Measurements from ENCODE around the gene IER2.

IER2 gene, protein sequence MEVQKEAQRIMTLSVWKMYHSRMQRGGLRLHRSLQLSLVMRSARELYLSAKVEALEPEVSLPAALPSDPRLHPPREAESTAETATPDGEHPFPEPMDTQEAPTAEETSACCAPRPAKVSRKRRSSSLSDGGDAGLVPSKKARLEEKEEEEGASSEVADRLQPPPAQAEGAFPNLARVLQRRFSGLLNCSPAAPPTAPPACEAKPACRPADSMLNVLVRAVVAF

GRCh38 chr19:13150187-13150930 is at the start of gene IER2, which contains the start of gene STX10:
Gene IER2, plus strand, starts transcription at chr19:13150411. Its CDS starts 2,776 bp downstream, at chr19:13153187.
Gene STX10, minus strand, starts transcription at chr19:13150375. Its CDS starts 202 bp downstream, at chr19:13150173.
- peak; percentile 94 for DNase-seq (ENCODE audit: low read depth)

DNA sequence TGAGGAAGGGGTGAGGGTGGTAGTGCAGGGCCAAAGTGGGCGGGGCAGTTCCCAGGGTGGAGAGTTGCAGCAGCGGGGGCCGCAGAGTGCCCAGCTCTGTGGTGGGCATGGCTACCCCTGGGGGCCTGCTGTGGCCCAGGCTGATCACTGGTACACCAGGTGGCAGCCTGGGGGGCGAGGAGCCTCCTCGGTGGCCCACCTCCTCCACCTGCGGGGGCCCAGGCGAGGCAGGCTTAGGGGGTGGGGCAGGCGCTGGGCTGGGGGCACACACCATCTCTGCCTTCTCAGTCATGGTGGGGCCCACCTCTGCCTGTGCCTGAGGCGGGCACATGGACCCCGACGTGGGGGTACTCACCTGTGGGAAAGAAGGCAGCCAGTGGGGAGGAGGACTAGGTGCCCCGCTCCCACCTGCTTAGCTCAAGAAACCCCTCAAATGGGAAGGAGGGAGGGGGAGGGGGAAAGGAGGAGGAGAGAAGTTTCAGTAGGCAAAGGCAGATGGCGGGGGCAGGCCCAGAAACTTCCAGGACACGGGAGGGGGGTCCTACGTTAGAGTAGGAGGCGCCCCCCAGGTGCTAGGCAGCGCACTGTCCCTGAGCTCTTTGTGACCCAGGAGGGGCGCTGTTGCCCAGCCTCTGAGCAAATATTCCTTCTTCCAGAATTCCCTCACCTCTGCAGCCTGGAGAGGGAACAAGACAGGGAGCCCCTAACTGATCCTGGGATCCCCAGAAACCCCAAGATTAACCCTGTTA is 49.2 kb upstream of the IER2 start:
- no peak for DNase-seq (ENCODE audit: low read depth)

GRCh38 chr19:13101590-13102415 is 48.4 kb upstream of the IER2 start:
- DNase-seq (ENCODE audit: low read depth) = no peak

GRCh38 chr19:13102416-13102665 is 47.9 kb upstream of the IER2 start:
- DNase-seq (ENCODE audit: low read depth) = no peak

DNA sequence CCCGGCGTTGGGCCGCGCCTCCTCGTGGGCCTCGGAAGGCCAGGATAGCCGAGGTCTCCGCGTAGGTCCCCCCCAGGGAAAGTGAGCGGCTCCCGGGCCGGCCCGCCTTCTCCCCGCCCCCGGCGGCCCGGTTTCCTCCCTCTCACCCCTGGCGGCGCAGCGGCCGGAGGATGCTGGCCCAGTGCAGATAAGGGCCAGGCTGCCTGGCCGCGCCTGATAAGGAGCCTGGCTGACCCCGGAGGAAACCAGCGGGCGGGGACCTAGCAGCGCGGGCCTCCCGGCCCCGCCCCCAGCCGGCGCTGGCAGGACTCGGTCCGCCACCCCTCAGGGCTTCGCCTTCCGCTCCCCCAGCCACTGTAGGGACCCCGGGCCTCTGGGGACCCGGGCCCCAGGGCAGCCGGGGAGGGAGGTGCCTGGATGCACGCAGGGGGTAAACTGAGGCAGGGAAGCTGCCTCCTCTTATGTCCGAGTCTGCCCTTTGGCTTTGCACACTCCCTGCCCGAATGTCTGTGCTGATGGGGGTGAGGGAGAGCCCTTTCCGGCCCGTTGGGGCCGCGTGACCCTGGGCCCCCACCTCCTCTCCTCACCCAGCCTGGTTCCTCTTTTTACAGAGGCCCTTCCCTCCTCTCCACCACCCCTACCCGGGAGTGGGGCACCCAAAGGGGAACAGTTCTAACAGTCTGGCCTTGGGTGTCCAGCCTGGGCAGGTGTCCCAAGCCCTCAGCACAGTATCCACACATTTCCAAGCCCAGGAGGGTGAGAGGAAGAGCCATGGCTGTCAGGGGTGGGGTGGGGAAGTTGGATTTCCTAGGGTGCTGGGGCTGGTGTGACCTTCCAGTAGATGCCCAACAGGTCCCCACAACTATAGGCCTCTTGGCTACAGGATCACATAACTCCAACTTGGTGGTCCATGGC is 47.3 kb upstream of the IER2 start, which contains the start of gene LYL1:
LYL1 (minus strand) TSS at position 193 of the 915 bp plus-strand sequence. CDS start 1,687 bp downstream, outside the sequence.
- DNase-seq (ENCODE audit: low read depth) = no peak

DNA sequence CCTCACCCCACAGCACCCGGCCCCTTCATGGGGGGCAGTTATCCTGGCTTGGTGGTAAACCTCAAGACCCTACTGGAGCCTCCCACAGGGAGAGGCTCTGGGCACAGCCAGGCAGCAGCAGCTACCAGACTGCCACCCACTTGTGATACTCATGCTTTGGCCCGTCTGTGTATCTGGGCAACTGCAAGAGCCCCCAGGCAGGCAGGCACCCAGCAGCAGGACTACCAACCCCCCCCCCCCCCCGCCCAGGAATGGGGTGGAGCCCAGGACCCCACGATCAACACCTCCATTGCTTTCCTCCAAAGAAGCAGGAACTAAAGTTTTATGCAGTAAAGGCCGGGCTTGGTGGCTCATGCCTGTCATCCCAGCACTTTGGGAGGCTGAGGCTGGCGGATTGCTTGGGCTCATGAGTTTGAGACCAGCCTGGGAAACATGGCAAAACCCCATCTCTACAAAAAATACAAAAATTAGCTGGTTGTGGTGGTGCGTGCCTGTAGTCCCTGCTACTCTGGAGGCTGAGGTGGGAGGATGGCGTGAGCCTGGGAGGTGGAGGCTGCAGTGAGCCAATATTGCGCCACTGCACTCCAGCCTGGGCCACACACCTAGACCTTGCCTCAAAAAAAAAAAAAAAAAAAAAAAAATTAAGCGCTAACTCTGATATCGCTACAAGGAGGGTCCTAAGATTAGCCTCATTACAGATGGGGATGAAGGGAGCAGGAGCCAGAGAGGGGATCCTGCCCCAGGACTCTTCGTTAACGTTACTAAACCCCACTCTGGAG is 46.4 kb upstream of the IER2 start:
- DNase-seq (ENCODE audit: low read depth) = no peak

DNA sequence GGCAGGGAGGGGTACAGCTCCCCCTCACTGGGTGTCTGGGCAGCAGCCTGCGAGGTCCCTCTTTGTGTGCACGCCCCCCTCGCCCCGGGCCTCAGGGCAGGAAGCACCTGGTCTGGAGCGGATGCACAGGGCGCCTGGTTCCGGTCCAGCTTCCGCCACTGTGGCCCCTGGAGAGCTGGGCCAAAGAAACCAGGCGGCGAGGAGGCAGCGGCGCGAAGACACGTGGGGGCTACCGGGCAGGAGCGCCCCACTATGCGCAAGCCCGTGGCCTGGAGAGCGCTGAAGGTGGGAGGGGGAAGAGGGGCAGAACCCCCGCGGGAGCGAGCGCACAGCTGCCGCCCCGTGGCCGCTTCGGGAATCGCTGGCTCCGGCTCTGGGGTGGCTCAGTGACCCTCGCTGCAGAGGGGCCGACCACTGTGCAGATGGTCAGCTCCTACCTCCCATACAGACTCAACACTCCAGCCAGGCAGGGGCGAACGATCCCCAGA is 45.8 kb upstream of the IER2 start:
- DNase-seq (ENCODE audit: low read depth) = no peak

DNA sequence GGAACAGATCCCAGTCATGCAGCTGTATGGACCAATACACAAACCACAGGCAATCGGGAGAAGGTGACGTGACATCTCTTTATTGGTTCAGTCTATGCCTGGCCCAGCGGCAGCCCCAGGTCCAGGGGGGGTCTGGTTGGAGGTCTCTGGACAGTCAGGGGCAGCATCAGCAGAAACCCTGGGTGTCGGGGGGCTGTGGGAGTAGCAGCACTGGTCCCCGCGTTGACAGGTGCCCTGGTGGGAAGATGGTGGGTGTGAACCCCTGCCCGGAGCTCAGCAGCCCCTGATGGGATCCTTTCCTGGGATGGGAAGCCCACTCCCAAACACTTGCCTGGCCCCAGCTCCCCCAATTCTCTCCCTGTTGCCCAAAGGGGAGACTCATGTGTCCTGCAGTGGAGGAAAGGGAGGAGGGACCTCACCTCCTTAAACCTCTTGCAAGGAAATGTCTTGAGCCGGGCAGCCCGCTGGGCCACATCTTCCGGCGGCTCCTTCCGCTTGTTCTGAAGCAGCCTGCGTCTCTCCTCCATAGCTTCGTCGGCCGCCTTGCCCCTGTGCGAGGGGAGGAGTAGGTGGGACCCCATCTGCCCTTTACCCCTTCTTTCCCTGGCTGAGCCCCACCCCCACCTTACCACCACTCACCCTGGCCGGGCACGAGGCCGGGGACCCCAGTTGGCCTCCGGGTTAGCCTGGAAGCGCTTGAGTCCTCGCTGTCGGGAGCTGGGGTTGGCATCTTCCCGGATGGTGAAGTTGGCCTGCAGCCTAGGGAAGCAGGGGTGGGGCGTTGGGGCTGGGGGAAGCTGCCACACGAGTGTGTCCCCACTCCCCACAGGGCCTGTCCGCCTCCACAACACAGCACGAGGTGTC is 45.1 kb upstream of the IER2 start:
- DNase-seq (ENCODE audit: low read depth) = no peak

DNA sequence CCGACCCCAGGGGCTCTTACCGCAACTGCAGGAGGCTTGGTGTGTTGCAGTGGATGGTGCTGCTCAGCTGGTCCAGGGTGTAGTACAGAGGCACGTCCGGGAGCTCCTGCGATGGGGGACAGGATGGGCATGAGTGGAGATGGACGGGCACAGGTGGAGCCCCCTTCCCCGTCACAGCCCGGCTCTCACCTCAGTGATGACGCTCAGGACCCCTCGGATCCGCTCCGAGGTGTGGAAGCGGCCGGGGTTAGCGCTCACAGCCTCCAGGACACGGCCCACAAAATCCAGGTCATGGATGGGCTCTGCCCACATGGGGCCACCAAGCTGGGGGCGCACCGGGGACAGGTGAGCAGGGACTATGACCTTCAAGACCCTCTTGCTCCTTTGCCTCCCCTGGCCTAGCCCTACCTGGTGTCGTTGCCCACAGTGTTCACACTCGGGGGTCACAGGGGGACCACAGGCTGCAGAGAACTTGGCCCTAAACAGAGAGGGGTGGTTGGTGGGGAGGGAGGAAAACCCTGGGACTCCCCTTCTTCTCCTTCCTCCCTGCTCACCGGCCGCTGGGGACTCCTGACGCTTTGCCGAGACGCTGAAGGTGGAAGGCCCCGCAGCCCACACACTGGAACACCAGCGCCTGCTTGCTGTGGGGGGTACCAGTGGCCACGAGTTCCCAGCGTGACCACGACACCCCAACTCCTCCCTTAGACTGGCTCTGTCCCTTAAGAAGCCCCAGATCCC is 40.7 kb upstream of the IER2 start:
- no peak for DNase-seq (ENCODE audit: low read depth)

DNA sequence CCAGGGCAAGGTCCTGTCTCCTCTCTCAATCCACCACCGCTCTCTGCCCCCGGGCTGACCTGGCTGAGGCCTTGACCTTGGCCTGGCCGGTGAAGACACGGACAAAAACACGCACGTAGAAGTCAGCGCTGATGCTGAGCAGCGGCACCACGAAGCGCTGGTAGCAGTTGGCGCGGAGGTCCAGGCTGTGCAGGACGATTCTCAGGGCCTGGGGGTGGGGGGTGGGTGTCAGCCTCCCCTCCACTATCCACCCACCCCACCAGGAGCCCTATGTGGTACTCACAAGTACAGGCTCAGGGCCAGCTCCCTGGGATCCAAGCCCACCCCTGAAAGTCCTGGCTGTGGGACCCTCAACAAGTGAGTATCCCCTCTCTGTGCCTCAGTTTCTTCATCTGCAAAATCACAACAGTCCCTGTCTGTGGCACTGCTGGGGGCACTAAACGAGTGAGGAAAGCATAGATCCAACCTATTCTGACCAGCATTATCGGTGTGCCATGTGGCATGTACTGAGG is 40.1 kb upstream of the IER2 start:
- no peak for DNase-seq (ENCODE audit: low read depth)

- DNase-seq (ENCODE audit: low read depth) = no peak
These were observed 37.7 kb upstream of the IER2 start for GRCh38 chr19:13112555-13112954.

DNA sequence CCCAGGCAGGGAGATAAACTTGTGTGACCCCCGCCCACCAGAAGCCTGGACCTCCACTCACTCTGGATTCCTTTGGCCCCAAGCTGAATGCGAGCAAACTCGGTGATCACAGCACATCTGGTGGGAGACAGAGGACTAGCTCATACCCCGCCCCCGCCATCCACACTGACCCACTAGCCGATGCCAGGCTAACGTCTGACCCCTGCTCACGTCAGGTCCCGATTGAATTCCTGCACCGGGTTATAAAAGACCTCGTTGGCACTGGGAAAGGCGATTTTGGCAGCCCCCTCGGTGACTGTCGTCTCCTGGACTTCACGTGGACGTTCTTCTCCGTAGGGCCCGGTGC is 34.3 kb upstream of the IER2 start:
- no peak for DNase-seq (ENCODE audit: low read depth)

DNA sequence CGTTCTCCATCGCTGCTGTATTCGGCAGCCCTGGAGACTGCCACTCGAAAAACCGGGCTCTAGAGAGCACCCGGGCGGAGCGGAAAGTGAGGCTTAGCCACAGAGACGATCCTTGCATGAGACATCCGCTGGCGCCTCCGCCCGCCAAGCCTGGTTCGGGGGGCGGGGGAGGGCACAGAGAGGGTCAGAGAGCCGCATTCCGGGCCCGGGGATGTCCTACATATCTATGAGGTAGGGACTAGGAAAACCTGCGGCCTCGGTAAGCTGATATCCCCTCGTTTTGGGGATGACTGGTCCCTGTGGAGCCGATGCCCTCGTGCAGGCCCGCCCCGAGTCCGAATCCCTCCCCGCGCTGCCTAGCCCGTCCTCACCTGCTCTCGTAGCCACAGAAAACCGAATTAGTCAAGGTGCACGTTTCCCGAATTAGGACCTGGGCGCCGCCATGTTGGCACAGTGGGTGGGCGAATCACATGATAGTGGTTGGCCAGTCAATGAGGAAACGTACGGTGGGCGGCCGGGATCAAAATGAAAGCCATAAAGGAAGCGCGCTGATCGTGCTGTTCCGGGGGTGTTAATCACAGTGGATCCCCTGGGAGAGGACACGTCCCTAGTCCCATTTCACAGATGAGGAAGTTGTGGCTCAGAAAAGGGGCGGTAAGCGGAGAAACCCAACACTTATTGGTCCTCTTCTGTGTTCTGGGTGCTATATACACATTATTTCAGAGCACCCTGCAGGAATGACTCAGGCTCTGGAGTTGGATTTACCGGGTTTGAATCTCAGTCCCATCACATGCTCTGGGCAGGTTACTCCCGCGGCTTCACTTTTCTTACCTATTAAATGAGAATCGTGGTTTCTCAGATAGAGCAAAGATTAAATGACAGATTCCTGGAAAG is 33.7 kb upstream of the IER2 start, which contains the start of gene TRMT1:
TRMT1 (minus strand) TSS at position 459 of the 894 bp plus-strand sequence; CDS start at position 118, 341 bp downstream.
- peak; percentile 80 for DNase-seq (ENCODE audit: low read depth)

DNA sequence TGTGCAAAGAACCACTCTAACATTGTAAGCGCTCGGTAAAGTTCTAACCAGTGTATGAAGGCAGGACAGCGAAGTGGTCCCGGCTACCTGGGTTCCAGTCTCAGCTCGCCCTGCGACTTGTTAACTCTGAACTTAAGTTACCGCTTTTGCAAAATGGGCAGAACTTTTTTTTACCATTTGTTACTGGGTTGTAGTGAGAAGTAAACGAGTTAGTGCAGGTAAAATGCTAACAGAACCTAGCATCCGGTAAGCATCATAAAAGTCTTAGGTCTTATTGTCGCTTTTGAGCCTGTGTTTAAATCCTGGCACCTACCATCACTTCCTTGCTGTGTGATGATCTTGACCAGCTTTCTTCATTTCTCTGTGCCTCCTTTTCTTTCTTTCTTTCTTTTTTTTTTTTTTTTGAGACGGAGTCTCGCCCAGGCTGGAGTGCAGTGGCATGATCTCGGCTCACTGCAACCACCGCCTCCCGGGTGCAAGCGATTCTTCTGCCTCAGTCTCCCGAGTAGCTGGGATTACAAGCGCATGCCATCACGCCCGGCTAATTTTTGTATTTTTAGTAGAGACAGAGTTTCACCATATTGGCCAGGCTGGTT is 32.9 kb upstream of the IER2 start:
- no peak for DNase-seq (ENCODE audit: low read depth)

DNA sequence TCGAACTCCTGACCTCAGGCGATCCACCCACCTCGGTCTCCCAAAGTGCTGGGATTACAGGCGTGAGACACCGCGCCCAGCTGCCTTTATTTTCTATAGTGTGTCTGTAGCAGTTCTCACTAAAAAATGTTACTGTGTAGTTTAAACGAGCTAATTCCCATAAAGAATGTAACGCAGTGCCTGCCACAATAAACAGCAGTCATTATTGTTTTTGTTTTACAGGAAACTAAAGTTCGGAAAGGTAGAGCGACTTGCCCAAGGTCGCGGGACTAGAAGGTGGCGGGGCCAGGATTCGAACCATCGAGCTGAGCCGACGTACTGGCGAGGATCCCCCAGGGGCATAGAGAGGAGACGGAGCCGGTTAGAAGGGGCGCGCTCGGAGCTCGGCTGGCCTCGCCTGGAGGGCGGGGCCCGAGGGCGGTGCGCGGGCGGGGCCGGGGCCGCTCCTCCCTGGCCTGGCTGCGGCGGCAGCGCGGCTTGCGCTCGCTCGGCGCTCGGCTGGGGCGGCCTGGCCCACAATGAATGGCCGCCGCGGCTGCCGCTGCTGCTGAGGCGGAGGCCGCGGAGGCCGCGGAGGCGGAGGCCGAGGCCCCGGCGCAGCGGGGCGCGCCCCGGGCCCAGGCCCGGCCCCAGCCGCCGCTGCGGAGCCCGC is 32.3 kb upstream of the IER2 start, which contains the start of gene NACC1:
NACC1 (plus strand) TSS at position 493 of the 652 bp plus-strand sequence. CDS start 16,944 bp downstream, outside the sequence.
- DNase-seq (ENCODE audit: low read depth) = peak; percentile 77

Measured in fibroblast of the conjunctiva (primary cell).